ENCODE data around the gene SLC30A2. TPM values are rescaled to one million over a fixed set of nuclear protein-coding genes. Genes with fewer than 3 reads are reported as not detected.

SLC30A2 gene
- total and polyA plus RNA-seq, 9 of the 15 experiments (the other 6 are each of a cell fraction or from before 2014, with no cell fraction given): 0.01 to 0.18 (median 0.06) TPM; not detected in 3

DNA sequence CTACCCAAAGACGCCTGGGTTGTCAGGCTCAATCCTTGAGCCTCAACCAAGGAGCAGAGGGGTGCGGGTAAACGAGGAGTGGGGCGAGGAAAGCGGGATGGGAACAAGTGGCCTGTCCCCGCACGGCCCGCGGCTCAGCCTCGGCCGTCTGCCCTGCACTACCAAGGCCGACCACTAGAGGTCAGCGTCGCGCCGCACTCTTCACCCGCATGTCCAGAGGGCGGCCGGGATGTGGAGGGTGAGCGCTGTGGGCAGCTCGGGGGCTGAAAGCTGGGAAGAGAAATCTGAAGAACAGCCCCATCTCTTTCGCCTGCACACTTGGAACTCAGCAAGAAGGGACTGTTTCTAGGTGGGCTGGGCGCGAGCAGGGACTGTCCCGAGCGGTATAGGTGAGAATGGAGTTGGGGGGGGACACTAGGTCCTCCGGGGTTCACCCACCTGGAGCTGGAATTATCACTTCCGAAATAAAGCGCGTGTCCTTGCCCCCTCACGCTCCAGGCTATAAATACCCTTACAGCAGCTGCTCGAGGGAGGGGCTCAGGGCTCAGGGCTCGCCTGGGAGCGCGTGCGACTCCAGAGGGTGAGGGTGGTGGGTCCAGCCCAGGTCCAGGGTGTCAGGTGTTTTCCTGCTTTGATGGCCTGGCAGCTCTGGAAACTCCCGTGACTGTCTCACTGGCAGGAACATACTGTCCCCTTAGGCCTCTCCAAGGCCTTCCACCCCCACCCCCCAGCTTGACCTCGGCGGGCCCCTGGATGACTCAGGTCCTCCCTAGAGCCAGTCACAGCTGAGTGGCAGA lies 9.8 kb downstream of the SLC30A2 start (continued):
- TF ChIP-seq, protein P1, sequence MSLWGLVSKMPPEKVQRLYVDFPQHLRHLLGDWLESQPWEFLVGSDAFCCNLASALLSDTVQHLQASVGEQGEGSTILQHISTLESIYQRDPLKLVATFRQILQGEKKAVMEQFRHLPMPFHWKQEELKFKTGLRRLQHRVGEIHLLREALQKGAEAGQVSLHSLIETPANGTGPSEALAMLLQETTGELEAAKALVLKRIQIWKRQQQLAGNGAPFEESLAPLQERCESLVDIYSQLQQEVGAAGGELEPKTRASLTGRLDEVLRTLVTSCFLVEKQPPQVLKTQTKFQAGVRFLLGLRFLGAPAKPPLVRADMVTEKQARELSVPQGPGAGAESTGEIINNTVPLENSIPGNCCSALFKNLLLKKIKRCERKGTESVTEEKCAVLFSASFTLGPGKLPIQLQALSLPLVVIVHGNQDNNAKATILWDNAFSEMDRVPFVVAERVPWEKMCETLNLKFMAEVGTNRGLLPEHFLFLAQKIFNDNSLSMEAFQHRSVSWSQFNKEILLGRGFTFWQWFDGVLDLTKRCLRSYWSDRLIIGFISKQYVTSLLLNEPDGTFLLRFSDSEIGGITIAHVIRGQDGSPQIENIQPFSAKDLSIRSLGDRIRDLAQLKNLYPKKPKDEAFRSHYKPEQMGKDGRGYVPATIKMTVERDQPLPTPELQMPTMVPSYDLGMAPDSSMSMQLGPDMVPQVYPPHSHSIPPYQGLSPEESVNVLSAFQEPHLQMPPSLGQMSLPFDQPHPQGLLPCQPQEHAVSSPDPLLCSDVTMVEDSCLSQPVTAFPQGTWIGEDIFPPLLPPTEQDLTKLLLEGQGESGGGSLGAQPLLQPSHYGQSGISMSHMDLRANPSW (CRISPR knock-in tag; IDR thresholded peaks at IDR 0.05): no peak
- TF ChIP-seq HDAC1 (IDR thresholded peaks at IDR 0.05) (no peak), ZSCAN29 (IDR thresholded peaks at IDR 0.05) (no peak), ETV6 (IDR thresholded peaks at IDR 0.05; ENCODE audit: borderline replicate concordance in 1 of 2, low read depth in 2 of 2, low read length in 1 of 2) (no peak), ETV6 (CRISPR knock-in tag; IDR thresholded peaks at IDR 0.05; ENCODE audit: borderline replicate concordance) (no peak), ZNF384 (IDR thresholded peaks at IDR 0.05; ENCODE audit: low read depth, low read length) (0 out of 2 replicates have a peak, but pooled peaks have one; percentile 18), SRF (CRISPR knock-in tag; IDR thresholded peaks at IDR 0.05) (peak in 1 of 2 experiments; percentile 65; a peak in 1 of 4 replicates), TCFL5 (CRISPR knock-in tag; conservative IDR thresholded peaks at IDR 0.05) (no peak), PYGO2 (tag; IDR thresholded peaks at IDR 0.05) (no peak), MCM3 (IDR thresholded peaks at IDR 0.05) (no peak), HSF4 (CRISPR knock-in tag; IDR thresholded peaks at IDR 0.05; ENCODE audit: borderline replicate concordance) (no peak), HMG20A (CRISPR knock-in tag; conservative IDR thresholded peaks at IDR 0.05) (no peak), THRAP3 (IDR thresholded peaks at IDR 0.05; ENCODE audit: borderline replicate concordance) (no peak), EP300 (IDR thresholded peaks at IDR 0.05; ENCODE audit: low read length) (no peak; the same call in 1 of the 2 replicates), MAFG (tag; conservative IDR thresholded peaks at IDR 0.05) (no peak), NFXL1 (CRISPR knock-in tag; IDR thresholded peaks at IDR 0.05) (no peak), RFX5 (IDR thresholded peaks at IDR 0.05; ENCODE audit: low read depth, low read length) (no peak), ZNF347 (CRISPR knock-in tag; IDR thresholded peaks at IDR 0.05; ENCODE audit: low read depth) (no peak), STAG1 (CRISPR knock-in tag; IDR thresholded peaks at IDR 0.05; ENCODE audit: borderline replicate concordance) (peak; percentile 95), RBM17 (IDR thresholded peaks at IDR 0.05; ENCODE audit: borderline replicate concordance, low read depth, low read length) (no peak)
- TF ChIP-seq, protein P2, sequence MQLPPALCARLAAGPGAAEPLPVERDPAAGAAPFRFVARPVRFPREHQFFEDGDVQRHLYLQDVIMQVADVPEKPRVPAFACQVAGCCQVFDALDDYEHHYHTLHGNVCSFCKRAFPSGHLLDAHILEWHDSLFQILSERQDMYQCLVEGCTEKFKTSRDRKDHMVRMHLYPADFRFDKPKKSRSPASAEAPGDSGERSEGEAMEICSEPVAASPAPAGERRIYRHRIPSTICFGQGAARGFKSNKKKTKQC (CRISPR knock-in tag; IDR thresholded peaks at IDR 0.05): peak; percentile 76
- TF ChIP-seq, protein P3, sequence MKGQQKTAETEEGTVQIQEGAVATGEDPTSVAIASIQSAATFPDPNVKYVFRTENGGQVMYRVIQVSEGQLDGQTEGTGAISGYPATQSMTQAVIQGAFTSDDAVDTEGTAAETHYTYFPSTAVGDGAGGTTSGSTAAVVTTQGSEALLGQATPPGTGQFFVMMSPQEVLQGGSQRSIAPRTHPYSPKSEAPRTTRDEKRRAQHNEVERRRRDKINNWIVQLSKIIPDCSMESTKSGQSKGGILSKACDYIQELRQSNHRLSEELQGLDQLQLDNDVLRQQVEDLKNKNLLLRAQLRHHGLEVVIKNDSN (CRISPR knock-in tag; IDR thresholded peaks at IDR 0.05): no peak
- TF ChIP-seq, protein P4, sequence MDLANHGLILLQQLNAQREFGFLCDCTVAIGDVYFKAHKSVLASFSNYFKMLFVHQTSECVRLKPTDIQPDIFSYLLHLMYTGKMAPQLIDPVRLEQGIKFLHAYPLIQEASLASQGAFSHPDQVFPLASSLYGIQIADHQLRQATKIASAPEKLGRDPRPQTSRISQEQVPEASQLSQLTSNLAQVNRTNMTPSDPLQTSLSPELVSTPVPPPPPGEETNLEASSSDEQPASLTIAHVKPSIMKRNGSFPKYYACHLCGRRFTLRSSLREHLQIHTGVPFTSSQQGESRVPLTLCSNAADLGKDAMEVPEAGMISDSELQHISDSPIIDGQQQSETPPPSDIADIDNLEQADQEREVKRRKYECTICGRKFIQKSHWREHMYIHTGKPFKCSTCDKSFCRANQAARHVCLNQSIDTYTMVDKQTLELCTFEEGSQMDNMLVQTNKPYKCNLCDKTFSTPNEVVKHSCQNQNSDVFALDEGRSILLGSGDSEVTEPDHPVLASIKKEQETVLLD (IDR thresholded peaks at IDR 0.05): peak; percentile 50; the same call in 1 of the 2 replicates
